ENCODE results near the gene BSN.

BSN gene

GRCh38 chr3:49533786-49534519 is 20.3 kb upstream of the BSN start:
- H4K20me1 ChIP-seq: 0 out of 2 replicates have a peak, but pooled peaks cover 6% of the 10 kb centered on the region
- H3K4me2 ChIP-seq: no peak overlapping the region
- TF ChIP-seq Cebpa-rat (IDR thresholded peaks at IDR 0.05): no peak
- H3K4me3 ChIP-seq: no peak overlapping the region
- H3K27me3 ChIP-seq: no peaks in the 10 kb centered on the region
- no peak overlapping the region for H3K27ac ChIP-seq
- H3K36me3 ChIP-seq: peaks cover 55% of the 10 kb centered on the region
- H3K9ac ChIP-seq: no peak overlapping the region
- peaks cover 22% of the 10 kb centered on the region for H3K4me1 ChIP-seq
- H3K9me3 ChIP-seq: no peaks in the 10 kb centered on the region

GRCh38 chr3:49534581-49535441 is 19.5 kb upstream of the BSN start:
- H4K20me1 ChIP-seq: 0 out of 2 replicates have a peak, but pooled peaks cover 6% of the 10 kb centered on the region
- no peaks in the 10 kb centered on the region for H3K9me3 ChIP-seq
- no peaks in the 10 kb centered on the region for H3K27me3 ChIP-seq
- TF ChIP-seq Cebpa-rat (IDR thresholded peaks at IDR 0.05): no peak
- H3K4me1 ChIP-seq: peaks cover 25% of the 10 kb centered on the region
- no peak overlapping the region for H3K27ac ChIP-seq
- no peak overlapping the region for H3K4me2 ChIP-seq
- peaks cover 47% of the 10 kb centered on the region for H3K36me3 ChIP-seq
- H3K9ac ChIP-seq: no peak overlapping the region
- H3K4me3 ChIP-seq: no peak overlapping the region

- Histone ChIP-seq H3K36me3 (peaks cover 33% of the 10 kb centered on the region), H3K9ac (no peak overlapping the region), H3K27ac (no peak overlapping the region), H3K4me3 (no peak overlapping the region), H3K9me3 (no peaks in the 10 kb centered on the region), H3K27me3 (no peaks in the 10 kb centered on the region), H4K20me1 (0 out of 2 replicates have a peak, but pooled peaks cover 6% of the 10 kb centered on the region), H3K4me1 (peaks cover 34% of the 10 kb centered on the region), H3K4me2 (no peak overlapping the region)
- TF ChIP-seq Cebpa-rat (IDR thresholded peaks at IDR 0.05): no peak
Observed at GRCh38 chr3:49535971-49536874, 18.1 kb upstream of the BSN start.

GRCh38 chr3:49536875-49537533 is 17.3 kb upstream of the BSN start:
- Histone ChIP-seq H3K36me3 (peaks cover 26% of the 10 kb centered on the region), H3K4me2 (peak overlapping the region; percentile 40), H3K27ac (peak overlapping the region; percentile 22; the same call in 1 of the 2 replicates), H3K27me3 (no peaks in the 10 kb centered on the region), H3K4me3 (no peak overlapping the region), H3K4me1 (peaks cover 34% of the 10 kb centered on the region), H4K20me1 (0 out of 2 replicates have a peak, but pooled peaks cover 6% of the 10 kb centered on the region), H3K9me3 (no peaks in the 10 kb centered on the region), H3K9ac (0 out of 2 replicates have a peak overlapping the region, but pooled peaks have one; percentile 4)
- TF ChIP-seq Cebpa-rat (IDR thresholded peaks at IDR 0.05): no peak

- Histone ChIP-seq H4K20me1 (no peaks in the 10 kb centered on the region), H3K27me3 (no peaks in the 10 kb centered on the region), H3K27ac (peak overlapping the region; percentile 78), H3K9me3 (no peaks in the 10 kb centered on the region), H3K4me3 (peak overlapping the region; percentile 70), H3K9ac (peak overlapping the region; percentile 79), H3K4me1 (peaks cover 31% of the 10 kb centered on the region), H3K4me2 (peak overlapping the region; percentile 90), H3K36me3 (no peaks in the 10 kb centered on the region)
- no peak for TF ChIP-seq Cebpa-rat (IDR thresholded peaks at IDR 0.05)
Observed at GRCh38 chr3:49539659-49540560, 14.4 kb upstream of the BSN start.

GRCh38 chr3:49552087-49552486 is 2.2 kb upstream of the BSN start:
- Histone ChIP-seq H3K9ac (no peak overlapping the region), H4K20me1 (peaks cover 11% of the 10 kb centered on the region), H3K27ac (no peak overlapping the region), H3K4me2 (peak overlapping the region; percentile 16; the same call in 1 of the 2 replicates), H3K36me3 (no peaks in the 10 kb centered on the region), H3K9me3 (no peaks in the 10 kb centered on the region), H3K4me3 (no peak overlapping the region), H3K4me1 (peaks cover 34% of the 10 kb centered on the region), H3K27me3 (peaks cover 27% of the 10 kb centered on the region)
- TF ChIP-seq Cebpa-rat (IDR thresholded peaks at IDR 0.05): no peak

GRCh38 chr3:49553324-49553691 is 969 bp upstream of the BSN start:
- Histone ChIP-seq H3K4me3 (peak overlapping the region; percentile 71; the same call in 1 of the 2 replicates), H3K4me2 (peak overlapping the region; percentile 97), H4K20me1 (peaks cover 11% of the 10 kb centered on the region), H3K9me3 (no peaks in the 10 kb centered on the region), H3K27me3 (peaks cover 28% of the 10 kb centered on the region), H3K9ac (peak overlapping the region; percentile 77; the same call in 1 of the 2 replicates), H3K27ac (no peak overlapping the region), H3K36me3 (no peaks in the 10 kb centered on the region), H3K4me1 (peaks cover 34% of the 10 kb centered on the region)
- TF ChIP-seq Cebpa-rat (IDR thresholded peaks at IDR 0.05): peak; percentile 86

GRCh38 chr3:49554633-49555265 is 472 bp downstream of the BSN start:
- Histone ChIP-seq H3K9ac (no peak overlapping the region), H3K4me3 (peak overlapping the region; percentile 71), H3K27ac (no peak overlapping the region), H3K27me3 (peaks cover 28% of the 10 kb centered on the region), H4K20me1 (peaks cover 11% of the 10 kb centered on the region), H3K36me3 (no peaks in the 10 kb centered on the region), H3K9me3 (no peaks in the 10 kb centered on the region), H3K4me2 (peak overlapping the region; percentile 97), H3K4me1 (peaks cover 34% of the 10 kb centered on the region)
- TF ChIP-seq Cebpa-rat (IDR thresholded peaks at IDR 0.05): no peak
